IPS-18a (cell line): ENCODE results near the gene PSORS1C1.

ENCODE experiments used
- H3K27ac ChIP-seq: one replicate; pipeline ENCODE4 v1.5.1; 2013; ENCODE audit warnings: low read length
- H3K27me3 ChIP-seq: one replicate; pipeline ENCODE4 v1.6.1; 2013; ENCODE audit warnings: mild to moderate bottlenecking, low read length; ENCODE audit not compliant: control insufficient read depth, insufficient read depth
- H3K36me3 ChIP-seq: one replicate; pipeline ENCODE4 v1.6.1; 2013; ENCODE audit warnings: low read depth, low read length; ENCODE audit not compliant: control insufficient read depth
- H3K4me1 ChIP-seq: one replicate; pipeline ENCODE4 v1.6.1; 2013; ENCODE audit warnings: low read depth, low read length; ENCODE audit not compliant: control insufficient read depth
- H3K4me3 ChIP-seq: one replicate; pipeline ENCODE4 v1.5.1; 2013; ENCODE audit warnings: low read length
- H3K9ac ChIP-seq: one replicate; pipeline ENCODE4 v1.6.1; 2013; ENCODE audit warnings: mild to moderate bottlenecking, low read length, moderate library complexity
- H3K9me3 ChIP-seq: one replicate; pipeline ENCODE4 v1.6.1; 2013; ENCODE audit warnings: low read depth, low read length; ENCODE audit not compliant: control insufficient read depth

PSORS1C1 gene

GRCh38 chr6:31118178-31118577 is 3.6 kb downstream of the PSORS1C1 start:
- Histone ChIP-seq H3K4me3 (no peak overlapping the region), H3K36me3 (no peaks in the 10 kb centered on the region), H3K9ac (no peak overlapping the region), H3K9me3 (no peaks in the 10 kb centered on the region), H3K4me1 (peaks cover 7% of the 10 kb centered on the region), H3K27ac (no peak overlapping the region), H3K27me3 (peaks cover 1% of the 10 kb centered on the region)

DNA sequence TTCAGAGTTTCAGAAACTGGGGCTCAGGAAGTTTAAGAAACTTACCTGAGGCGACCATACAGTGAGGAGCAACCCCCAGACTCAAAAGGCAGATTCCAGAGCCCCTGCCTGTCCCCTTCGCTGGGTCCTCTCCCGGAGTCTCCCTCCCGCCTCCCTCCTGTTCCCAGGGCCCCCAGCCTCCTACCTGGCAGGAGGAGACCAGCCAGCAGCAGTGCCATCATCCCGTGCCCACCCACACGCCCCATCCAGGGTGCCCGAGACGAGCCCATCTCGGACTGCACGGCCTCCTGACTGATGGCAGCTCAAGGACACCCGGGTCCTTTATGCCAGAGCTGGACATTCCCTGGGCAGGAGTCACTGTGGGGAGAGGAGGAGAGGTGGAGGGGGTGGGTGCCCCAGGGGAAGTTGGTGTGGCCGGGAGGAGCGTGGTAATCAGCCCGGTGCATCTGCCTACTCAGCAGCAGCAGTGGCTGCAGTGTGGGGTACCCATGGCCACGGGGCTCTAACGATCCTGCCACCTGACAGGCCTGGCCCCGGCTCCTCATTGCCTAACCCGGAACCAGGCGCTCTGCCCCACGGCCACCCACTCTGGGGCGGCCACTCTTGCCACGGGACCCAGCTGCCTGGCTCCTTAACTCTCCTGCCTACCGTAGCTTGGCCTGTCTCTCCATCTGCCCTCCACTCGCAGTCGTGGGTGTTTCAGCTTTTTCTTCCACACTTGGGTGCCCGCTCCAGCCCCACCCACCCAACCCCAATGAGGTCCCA is 5.7 kb downstream of the PSORS1C1 start, which contains the start of gene CDSN:
Gene CDSN (minus strand): TSS at position 296 of the 765 bp plus-strand sequence. CDS start 27 bp downstream, at position 269.
- Histone ChIP-seq H3K4me3 (no peak within 1 kb of the TSS), H3K9me3 (no peaks in the 10 kb centered on the region), H3K27me3 (no peaks in the 10 kb centered on the region), H3K4me1 (no peaks in the 10 kb centered on the region), H3K36me3 (no peaks in the 10 kb centered on the region), H3K9ac (no peak within 1 kb of the TSS), H3K27ac (no peak within 1 kb of the TSS)

- Histone ChIP-seq H3K9me3 (no peaks in the 10 kb centered on the region), H3K9ac (no peak overlapping the region), H3K27me3 (no peaks in the 10 kb centered on the region), H3K27ac (no peak overlapping the region), H3K36me3 (no peaks in the 10 kb centered on the region), H3K4me1 (no peaks in the 10 kb centered on the region), H3K4me3 (no peak overlapping the region)
Measured at GRCh38 chr6:31121131-31121790, 6.7 kb downstream of the PSORS1C1 start.

- Histone ChIP-seq H3K27me3 (no peaks in the 10 kb centered on the region), H3K4me1 (no peaks in the 10 kb centered on the region), H3K9me3 (no peaks in the 10 kb centered on the region), H3K36me3 (no peaks in the 10 kb centered on the region), H3K27ac (no peak overlapping the region), H3K4me3 (no peak overlapping the region), H3K9ac (no peak overlapping the region)
Measured at GRCh38 chr6:31122791-31123706, 8.4 kb downstream of the PSORS1C1 start.

- Histone ChIP-seq H3K9me3 (no peaks in the 10 kb centered on the region), H3K27ac (no peak overlapping the region), H3K4me3 (no peak overlapping the region), H3K9ac (no peak overlapping the region), H3K27me3 (no peaks in the 10 kb centered on the region), H3K4me1 (no peaks in the 10 kb centered on the region), H3K36me3 (no peaks in the 10 kb centered on the region)
Measured at GRCh38 chr6:31125162-31125561, 10.6 kb downstream of the PSORS1C1 start.

GRCh38 chr6:31125586-31126363 is 11.2 kb downstream of the PSORS1C1 start:
- Histone ChIP-seq H3K4me1 (no peaks in the 10 kb centered on the region), H3K9me3 (no peaks in the 10 kb centered on the region), H3K27ac (no peak overlapping the region), H3K4me3 (no peak overlapping the region), H3K36me3 (no peaks in the 10 kb centered on the region), H3K9ac (no peak overlapping the region), H3K27me3 (no peaks in the 10 kb centered on the region)

DNA sequence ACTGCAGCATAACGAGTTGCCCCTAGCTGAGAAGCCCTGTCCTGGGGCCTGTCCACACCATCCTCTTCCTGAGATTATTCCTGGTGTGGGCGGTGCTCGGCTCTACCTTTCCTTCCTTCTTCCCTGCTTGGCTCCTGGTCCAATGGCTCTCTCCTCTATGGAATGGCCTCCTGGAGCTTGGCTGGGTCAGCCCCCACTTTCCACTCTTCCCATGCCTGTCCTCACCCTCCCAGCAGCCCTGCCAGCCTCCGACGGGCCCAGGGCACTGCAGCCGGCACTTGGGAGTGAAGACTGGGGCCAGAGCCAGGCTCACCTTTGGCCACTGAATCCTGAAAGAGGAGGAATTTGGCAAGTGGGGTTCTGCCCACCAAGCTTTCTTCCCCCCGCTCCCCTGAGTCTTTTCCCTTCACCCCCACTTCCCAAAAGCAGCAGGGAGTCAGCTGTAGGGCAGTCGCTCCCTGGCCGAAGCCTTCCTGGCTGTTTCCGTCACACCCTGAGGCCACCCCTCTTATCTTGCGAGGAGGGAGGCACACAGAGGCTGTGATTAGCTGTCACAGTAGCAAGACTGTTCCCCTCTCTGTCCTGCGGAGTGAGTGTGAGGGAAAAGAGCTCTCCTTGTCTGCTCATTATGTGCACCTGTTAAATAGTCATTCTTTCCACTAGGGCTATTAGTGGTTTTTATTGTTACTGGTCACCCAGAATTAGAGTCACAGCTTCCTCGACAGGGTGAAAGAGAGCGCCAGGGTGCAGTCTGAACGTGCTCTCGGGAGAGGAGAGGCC is 12.0 kb downstream of the PSORS1C1 start:
- no peak overlapping the region for H3K27ac ChIP-seq

GRCh38 chr6:31128093-31128676 is 13.6 kb downstream of the PSORS1C1 start:
- Histone ChIP-seq H3K27ac (no peak overlapping the region), H3K9me3 (no peaks in the 10 kb centered on the region), H3K27me3 (no peaks in the 10 kb centered on the region), H3K4me1 (peaks cover 4% of the 10 kb centered on the region), H3K36me3 (no peaks in the 10 kb centered on the region), H3K9ac (no peak overlapping the region), H3K4me3 (no peak overlapping the region)

More for the DNA sequence above, 12.0 kb downstream of the PSORS1C1 start:
- Histone ChIP-seq H3K27me3 (no peaks in the 10 kb centered on the region), H3K9me3 (no peaks in the 10 kb centered on the region), H3K9ac (no peak overlapping the region), H3K36me3 (no peaks in the 10 kb centered on the region), H3K4me1 (peaks cover under 1% of the 10 kb centered on the region), H3K4me3 (no peak overlapping the region)

GRCh38 chr6:31129130-31129529 is 14.5 kb downstream of the PSORS1C1 start:
- no peak overlapping the region for H3K9ac ChIP-seq
- no peaks in the 10 kb centered on the region for H3K36me3 ChIP-seq
- no peak overlapping the region for H3K27ac ChIP-seq
- H3K9me3 ChIP-seq, result no peaks in the 10 kb centered on the region
- H3K4me3 ChIP-seq, result no peak overlapping the region
- H3K4me1 ChIP-seq, result peaks cover 4% of the 10 kb centered on the region
- no peaks in the 10 kb centered on the region for H3K27me3 ChIP-seq

DNA sequence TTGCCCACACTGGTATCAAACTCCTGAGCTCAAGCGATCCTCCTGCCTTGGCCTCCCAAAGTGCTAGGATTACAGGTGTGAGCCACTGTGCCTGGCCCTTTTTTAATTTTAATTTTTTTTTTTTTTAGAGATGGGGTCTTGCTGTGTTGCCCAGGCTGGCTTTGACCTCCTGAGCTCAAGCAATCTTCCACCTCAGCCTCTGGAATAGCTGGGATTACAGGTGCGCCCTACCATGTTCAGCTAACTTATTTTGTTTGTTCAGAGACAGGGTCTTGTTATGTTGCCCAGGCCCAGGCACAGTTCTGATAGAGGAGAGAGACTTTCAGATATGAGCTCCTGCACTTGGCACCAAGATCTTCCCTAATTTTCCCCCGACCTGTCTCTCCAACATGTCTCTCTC is 16.2 kb downstream of the PSORS1C1 start:
- Histone ChIP-seq H3K4me3 (no peak overlapping the region), H3K36me3 (no peaks in the 10 kb centered on the region), H3K9me3 (no peaks in the 10 kb centered on the region), H3K4me1 (peaks cover 4% of the 10 kb centered on the region), H3K27me3 (no peaks in the 10 kb centered on the region), H3K9ac (no peak overlapping the region), H3K27ac (no peak overlapping the region)
